ENCODE results near the gene BAZ2B. TPM values are rescaled to one million over a fixed set of nuclear protein-coding genes. Genes with fewer than 3 reads are reported as not detected.

BAZ2B gene
- total RNA-seq, 1 donor from 2014 or later, result 69.8 TPM

- DNase-seq (ENCODE audit: low read depth) (no peak), FAIRE-seq (no peak)
- H3K27me3 ChIP-seq (ENCODE audit: insufficient read depth, low read length), result no peaks in the 10 kb centered on the region
- H3K27ac ChIP-seq (ENCODE audit: low read depth, low read length), result no peak overlapping the region
- H3K4me1 ChIP-seq (ENCODE audit: insufficient read depth, low read length), result no peaks in the 10 kb centered on the region
- Mint-ChIP-seq H3K4me3 (ENCODE audit: unreplicated experiment) (no peak overlapping the region), H3K36me3 (ENCODE audit: low read depth, unreplicated experiment) (peaks cover 2% of the 10 kb centered on the region), H3K4me1 (ENCODE audit: low read depth, unreplicated experiment) (peaks cover 7% of the 10 kb centered on the region), H3K27me3 (ENCODE audit: low read depth, unreplicated experiment) (no peaks in the 10 kb centered on the region), H3K27ac (ENCODE audit: unreplicated experiment) (no peak overlapping the region), H3K9me3 (ENCODE audit: unreplicated experiment) (no peaks in the 10 kb centered on the region)
- no peak overlapping the region for H3K4me3 ChIP-seq (ENCODE audit: insufficient read depth, low read depth, low read length)
- peaks cover 20% of the 10 kb centered on the region for H4K20me1 ChIP-seq (ENCODE audit: insufficient read depth, low read length)
- no peak overlapping the region for H2AFZ ChIP-seq (ENCODE audit: low read depth, low read length)
- no peak overlapping the region for H3K4me2 ChIP-seq (ENCODE audit: low read length)
- no peak overlapping the region for H3K9ac ChIP-seq (ENCODE audit: low read length)
- H3K36me3 ChIP-seq (ENCODE audit: insufficient read depth, low read length), result no peaks in the 10 kb centered on the region
- H3K79me2 ChIP-seq (ENCODE audit: insufficient read depth, low read length), result peaks cover 12% of the 10 kb centered on the region
- TF ChIP-seq CTCF (IDR thresholded peaks at IDR 0.05; ENCODE audit: insufficient read depth, low read depth, low read length), result no peak
- no peak for TF ChIP-seq EZH2 (IDR thresholded peaks at IDR 0.05; ENCODE audit: insufficient read depth, low read length)
- H3K9me3 ChIP-seq (ENCODE audit: insufficient read depth, low read depth, low read length), result no peaks in the 10 kb centered on the region
Observed at GRCh38 chr2:159559034-159559433, 57.3 kb downstream of the BAZ2B start.

GRCh38 chr2:159558479-159558878 is 57.9 kb downstream of the BAZ2B start:
- Mint-ChIP-seq H3K36me3 (ENCODE audit: low read depth, unreplicated experiment) (peaks cover 2% of the 10 kb centered on the region), H3K4me1 (ENCODE audit: low read depth, unreplicated experiment) (peaks cover 6% of the 10 kb centered on the region), H3K9me3 (ENCODE audit: unreplicated experiment) (no peaks in the 10 kb centered on the region), H3K27ac (ENCODE audit: unreplicated experiment) (no peak overlapping the region), H3K27me3 (ENCODE audit: low read depth, unreplicated experiment) (no peaks in the 10 kb centered on the region), H3K4me3 (ENCODE audit: unreplicated experiment) (no peak overlapping the region)
- Histone ChIP-seq H2AFZ (ENCODE audit: low read depth, low read length) (no peak overlapping the region), H3K79me2 (ENCODE audit: insufficient read depth, low read length) (peaks cover 12% of the 10 kb centered on the region), H3K9me3 (ENCODE audit: insufficient read depth, low read depth, low read length) (no peaks in the 10 kb centered on the region), H3K27ac (ENCODE audit: low read depth, low read length) (no peak overlapping the region), H4K20me1 (ENCODE audit: insufficient read depth, low read length) (peaks cover 17% of the 10 kb centered on the region), H3K4me2 (ENCODE audit: low read length) (no peak overlapping the region), H3K4me1 (ENCODE audit: insufficient read depth, low read length) (no peaks in the 10 kb centered on the region), H3K9ac (ENCODE audit: low read length) (no peak overlapping the region), H3K4me3 (ENCODE audit: insufficient read depth, low read depth, low read length) (no peak overlapping the region), H3K27me3 (ENCODE audit: insufficient read depth, low read length) (no peaks in the 10 kb centered on the region), H3K36me3 (ENCODE audit: insufficient read depth, low read length) (no peaks in the 10 kb centered on the region)
- no peak for DNase-seq (ENCODE audit: low read depth)
- no peak for FAIRE-seq
- no peak for TF ChIP-seq EZH2 (IDR thresholded peaks at IDR 0.05; ENCODE audit: insufficient read depth, low read length)
- no peak for TF ChIP-seq CTCF (IDR thresholded peaks at IDR 0.05; ENCODE audit: insufficient read depth, low read depth, low read length)

GRCh38 chr2:159557437-159558034 is 58.8 kb downstream of the BAZ2B start:
- DNase-seq (ENCODE audit: low read depth) (no peak), FAIRE-seq (no peak)
- Histone ChIP-seq H3K36me3 (ENCODE audit: insufficient read depth, low read length) (no peaks in the 10 kb centered on the region), H3K27me3 (ENCODE audit: insufficient read depth, low read length) (no peaks in the 10 kb centered on the region), H3K4me2 (ENCODE audit: low read length) (no peak overlapping the region), H2AFZ (ENCODE audit: low read depth, low read length) (no peak overlapping the region), H3K4me1 (ENCODE audit: insufficient read depth, low read length) (no peaks in the 10 kb centered on the region), H3K9me3 (ENCODE audit: insufficient read depth, low read depth, low read length) (no peaks in the 10 kb centered on the region), H3K4me3 (ENCODE audit: insufficient read depth, low read depth, low read length) (no peak overlapping the region), H3K9ac (ENCODE audit: low read length) (no peak overlapping the region), H4K20me1 (ENCODE audit: insufficient read depth, low read length) (peaks cover 17% of the 10 kb centered on the region), H3K79me2 (ENCODE audit: insufficient read depth, low read length) (peaks cover 5% of the 10 kb centered on the region), H3K27ac (ENCODE audit: low read depth, low read length) (no peak overlapping the region)
- no peaks in the 10 kb centered on the region for H3K27me3 Mint-ChIP-seq (ENCODE audit: low read depth, unreplicated experiment)
- H3K9me3 Mint-ChIP-seq (ENCODE audit: unreplicated experiment), result no peaks in the 10 kb centered on the region
- no peak overlapping the region for H3K4me3 Mint-ChIP-seq (ENCODE audit: unreplicated experiment)
- peaks cover 4% of the 10 kb centered on the region for H3K4me1 Mint-ChIP-seq (ENCODE audit: low read depth, unreplicated experiment)
- no peak for TF ChIP-seq EZH2 (IDR thresholded peaks at IDR 0.05; ENCODE audit: insufficient read depth, low read length)
- TF ChIP-seq CTCF (IDR thresholded peaks at IDR 0.05; ENCODE audit: insufficient read depth, low read depth, low read length), result no peak
- peaks cover 2% of the 10 kb centered on the region for H3K36me3 Mint-ChIP-seq (ENCODE audit: low read depth, unreplicated experiment)
- H3K27ac Mint-ChIP-seq (ENCODE audit: unreplicated experiment), result no peak overlapping the region

Measured in astrocyte (in vitro differentiated cells and primary cell).